Right ventricle myocardium superior (tissue), 1 donor: Measurements from ENCODE around the gene C2orf68. TPM values are rescaled to one million over a fixed set of nuclear protein-coding genes. Genes with fewer than 3 reads are reported as not detected.

ENCODE experiments used
- ATAC-seq: fragments of 200-7000 bp; cut with Tn5 transposase; one replicate; pipeline ENCODE4 v1.9.1; 2020; ENCODE audit warnings: mild to moderate bottlenecking; ENCODE audit not compliant: poor library complexity
- DNase-seq: peaks from one replicate; pipeline ENCODE4 v3.0.0-alpha.2; 2020
- intact Hi-C: fragments of 100-400 bp; cut with DNase I; formaldehyde crosslinking; loops from one replicate; pipeline ENCODE4 v1.11.2; 2022
- total RNA-seq: library from RNA; stranded (reverse); fragmentation: NEBNext Ultra II Directional; extraction: Animal tissue kit (Norgen Biotek cat#: 25700); gene quantifications from one replicate; pipeline ENCODE4 v1.2.1, GENCODE V29; 2021
- donor health status: DM: no; HTN: yes; CAD: no; lungs with severe emphysema.

C2orf68 gene
- total RNA-seq, 1 donor from 2014 or later, result 26.5 TPM

DNA sequence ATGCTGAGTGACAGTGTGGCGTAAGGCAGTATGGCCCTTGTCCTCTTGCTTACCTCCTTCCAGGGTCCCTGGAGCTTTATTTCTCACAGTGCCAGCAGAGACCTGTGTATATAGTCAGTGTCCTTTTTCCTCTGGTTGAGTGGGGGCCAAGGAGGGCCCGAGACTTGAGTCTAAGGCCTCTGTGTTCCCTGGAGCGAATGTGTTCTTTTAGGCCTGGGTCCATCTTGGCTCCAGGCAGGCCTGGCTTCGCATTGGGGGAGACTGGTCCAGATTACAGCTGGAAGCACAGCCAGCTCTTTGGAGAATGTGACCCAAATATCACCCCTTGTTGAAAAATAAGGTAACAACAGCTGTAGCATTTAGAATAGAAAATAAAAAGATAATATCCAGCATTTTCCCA lies 22.7 kb downstream of the C2orf68 start:
- intact Hi-C loops, result no loop called here
- ATAC-seq (peak; percentile 39), DNase-seq (peak; percentile 73)

DNA sequence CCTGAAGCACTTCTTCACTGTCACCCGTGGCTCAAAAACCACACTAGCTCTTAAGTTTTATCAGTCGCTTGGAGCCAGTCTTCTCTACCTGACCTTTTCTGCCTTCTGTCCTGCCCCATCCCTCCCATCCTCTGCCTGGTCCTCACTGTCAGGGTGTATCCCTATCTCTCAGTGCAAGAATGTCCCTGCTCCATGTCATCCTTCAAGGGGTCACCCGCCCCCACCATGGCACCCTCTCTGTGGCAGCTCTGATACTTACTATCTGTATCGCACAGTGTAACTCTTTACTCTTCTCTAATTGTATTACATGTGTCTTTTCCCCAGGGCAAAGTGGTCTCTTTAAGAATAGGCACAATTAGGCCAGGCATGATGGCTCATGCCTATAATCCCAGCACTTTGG lies 23.2 kb downstream of the C2orf68 start:
- intact Hi-C loops, result no loop called here

DNA sequence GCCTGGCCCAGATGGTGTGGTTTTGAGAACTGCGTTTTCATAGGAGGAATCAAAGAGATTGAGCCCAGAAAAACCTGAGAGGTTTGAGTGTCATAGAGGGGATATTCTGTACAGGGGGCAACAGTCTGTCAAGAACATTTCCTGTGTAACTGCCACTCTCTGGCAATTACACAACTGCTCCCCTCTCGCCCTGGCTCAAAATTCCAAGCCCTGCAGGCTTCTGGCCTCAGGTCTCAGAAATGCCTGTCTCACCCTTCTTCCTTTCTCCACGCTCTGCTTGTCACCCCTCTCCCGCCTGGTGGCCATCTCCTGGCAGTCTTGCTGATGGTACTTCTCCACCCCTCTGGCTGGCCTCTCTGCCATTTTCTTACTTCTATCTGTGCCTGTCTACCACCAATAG lies 23.6 kb downstream of the C2orf68 start:
- intact Hi-C loops, result no loop called here
- ATAC-seq (no peak), DNase-seq (no peak)

More for the DNA sequence above, 23.2 kb downstream of the C2orf68 start:
- no peak for ATAC-seq
- DNase-seq, result no peak

DNA sequence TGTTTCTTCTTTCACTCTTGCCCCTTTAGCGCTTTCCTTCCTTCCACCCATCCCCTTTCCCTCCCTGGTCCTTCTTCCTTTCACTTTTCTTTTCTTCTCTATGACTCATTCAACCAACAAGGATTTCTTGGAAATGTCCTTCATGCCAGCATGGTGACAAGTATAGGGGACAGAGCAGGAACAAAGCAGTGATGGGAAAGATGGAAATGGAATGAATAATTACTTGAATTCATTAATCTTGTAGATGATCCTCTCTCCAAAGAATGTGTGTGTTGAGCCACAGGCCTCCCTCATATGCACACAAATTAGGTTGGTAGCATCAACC lies 26.1 kb downstream of the C2orf68 start:
- no peak for ATAC-seq
- intact Hi-C loops, result no loop called here
- DNase-seq, result no peak

DNA sequence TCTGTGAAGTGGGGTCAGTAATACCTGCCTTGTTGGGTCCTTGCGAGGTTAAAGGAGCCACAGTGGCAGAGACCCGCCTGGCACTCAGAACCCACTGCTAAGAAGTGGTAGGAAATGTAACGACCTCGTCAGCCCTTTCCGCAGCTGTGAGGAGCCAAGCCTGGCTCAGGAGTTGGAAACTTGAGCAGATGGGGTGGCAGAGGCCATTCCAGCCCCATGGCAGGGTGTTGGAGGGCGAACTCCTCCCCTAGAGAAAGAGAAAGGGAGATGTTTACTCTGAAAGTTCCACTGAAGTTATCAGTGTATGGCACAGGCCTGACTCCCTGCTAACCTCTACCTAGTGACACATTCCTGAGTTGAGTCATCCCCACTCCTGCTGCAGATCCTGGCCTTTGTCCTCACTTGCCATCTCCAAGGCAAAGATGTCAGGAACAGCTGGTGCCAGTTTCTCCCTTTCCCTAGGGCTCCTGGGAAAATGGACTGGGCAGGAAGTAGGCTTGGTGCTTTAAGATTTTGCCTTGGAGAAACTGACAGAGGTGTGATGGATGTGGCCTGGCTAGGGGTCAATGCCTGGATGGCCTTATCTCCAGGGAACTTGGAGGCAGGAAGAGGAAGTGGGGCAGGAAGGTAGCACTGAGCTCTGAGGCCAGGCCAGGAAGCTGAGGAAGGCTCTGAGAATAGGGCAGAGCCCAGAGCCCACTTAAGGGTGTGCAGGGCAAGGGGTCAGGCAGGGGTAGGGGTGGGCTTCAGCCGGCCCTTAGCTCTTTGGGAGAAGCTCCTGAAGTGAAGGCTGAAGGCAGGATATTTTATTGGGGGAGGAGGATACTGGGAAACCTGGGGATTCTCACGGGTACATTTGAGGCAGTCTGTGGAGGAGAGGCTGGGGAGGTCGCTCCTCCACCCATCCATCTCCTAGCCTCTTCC lies 26.7 kb downstream of the C2orf68 start:
- intact Hi-C loops, result no loop called here
- ATAC-seq (peak; percentile 52), DNase-seq (no peak)

DNA sequence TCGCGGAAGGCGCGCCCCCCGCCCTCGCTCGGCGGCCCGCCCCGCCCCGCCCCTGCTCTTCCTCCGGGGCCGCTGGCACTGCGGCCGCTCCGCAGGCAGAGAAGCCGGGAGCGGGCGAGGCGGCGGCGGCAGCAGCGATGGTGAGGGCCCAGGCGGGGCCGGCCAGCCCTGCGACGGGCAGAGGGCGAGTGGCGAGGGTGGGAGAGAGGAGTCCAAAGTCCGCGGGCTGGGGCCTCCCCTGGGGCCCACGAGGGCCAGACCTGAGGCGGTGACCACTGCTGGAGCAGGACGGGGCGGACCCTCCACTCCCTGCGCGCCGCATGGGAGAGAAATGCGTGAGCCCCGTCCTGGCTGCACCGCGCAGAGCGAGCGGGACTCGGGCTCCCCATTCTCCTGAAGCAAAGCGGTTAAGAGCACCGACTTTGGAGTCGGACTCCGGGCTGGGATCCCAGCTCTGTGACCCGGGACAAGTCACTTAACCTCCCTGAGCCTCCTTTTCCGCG lies 27.5 kb downstream of the C2orf68 start, which contains the start of gene VAMP5:
Gene VAMP5 (plus strand): TSS at position 78 of the 503 bp plus-strand sequence. CDS start 60 bp downstream, at position 138.
- DNase-seq, result peak; percentile 66
- intact Hi-C loops, result no loop called here
- peak; percentile 75 for ATAC-seq

DNA sequence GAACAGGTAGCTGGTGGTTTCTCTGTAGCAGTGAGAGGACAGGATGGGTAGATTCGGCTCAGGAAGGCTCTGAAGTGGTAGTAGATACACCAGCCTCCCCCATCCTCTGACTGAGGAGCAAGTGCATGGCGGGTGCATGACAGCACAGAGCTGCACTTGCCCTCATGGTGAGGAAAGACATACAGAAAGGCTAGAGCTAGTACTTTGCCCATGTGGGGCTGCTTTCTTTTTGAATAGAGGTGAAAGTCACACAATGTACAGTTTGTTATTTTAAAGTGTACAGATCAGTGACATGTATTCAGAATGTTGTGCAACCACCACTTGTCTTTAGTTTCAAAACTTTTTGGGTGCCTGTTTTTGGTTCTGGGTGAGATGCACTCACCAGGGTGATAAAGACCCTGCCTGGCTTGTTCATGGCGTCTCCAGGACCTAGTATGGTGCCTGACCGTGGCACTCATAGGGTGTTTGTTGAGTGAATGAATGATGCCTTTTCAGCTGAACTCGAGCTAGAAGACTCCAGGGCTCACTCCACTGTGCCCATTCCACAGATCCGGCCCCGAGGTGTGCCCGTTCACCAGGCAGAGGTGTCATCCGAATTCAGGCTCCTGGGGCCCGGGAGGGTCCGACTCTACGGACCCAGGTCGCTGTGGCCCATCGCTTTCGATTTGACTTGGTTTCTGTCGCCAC lies 28.1 kb downstream of the C2orf68 start:
- intact Hi-C loops, result no loop called here
- no peak for DNase-seq
- ATAC-seq, result no peak

DNA sequence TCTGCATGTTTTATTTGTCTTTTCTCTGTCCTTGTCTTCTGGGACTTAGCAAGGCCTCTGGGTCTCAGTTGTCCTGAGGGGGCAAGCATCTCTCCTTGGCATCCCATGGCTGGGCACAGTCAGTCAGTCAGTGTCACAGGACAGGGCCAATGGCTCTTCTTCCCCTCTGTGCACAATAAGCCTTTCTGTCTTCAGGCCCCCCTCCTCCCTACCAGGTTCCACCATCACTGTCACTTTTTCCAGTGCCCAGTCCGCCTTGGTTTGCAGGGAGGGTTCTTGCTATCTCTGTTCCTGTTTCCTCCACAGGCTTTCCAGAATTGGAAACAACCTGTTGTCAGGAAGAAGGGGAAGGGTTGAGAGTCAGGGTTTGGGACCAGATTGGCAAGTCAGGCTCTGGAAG lies 29.4 kb downstream of the C2orf68 start:
- ATAC-seq, result no peak
- intact Hi-C loops, result no loop called here
- no peak for DNase-seq

DNA sequence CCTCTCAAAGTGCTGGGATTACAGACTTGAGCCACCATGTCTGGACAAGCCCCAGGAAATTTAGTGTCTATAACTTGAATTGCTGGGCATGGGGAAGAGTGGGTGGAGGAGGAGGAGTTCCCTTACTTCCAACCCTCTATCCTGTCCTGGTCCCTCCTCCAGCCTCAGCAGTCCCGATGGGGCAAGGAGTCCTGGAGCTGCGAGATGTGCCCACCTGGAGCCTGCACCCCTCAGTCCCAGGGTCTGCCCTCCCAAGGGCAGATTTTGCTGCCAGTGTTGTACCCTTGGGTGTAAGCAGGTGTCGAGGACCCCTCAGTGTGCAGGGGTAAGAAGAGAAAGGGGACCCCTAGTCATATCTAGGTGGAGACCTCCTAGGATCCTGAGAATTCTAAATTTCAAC lies 31.7 kb downstream of the C2orf68 start:
- intact Hi-C loops, result no loop called here
- ATAC-seq (no peak), DNase-seq (no peak)

DNA sequence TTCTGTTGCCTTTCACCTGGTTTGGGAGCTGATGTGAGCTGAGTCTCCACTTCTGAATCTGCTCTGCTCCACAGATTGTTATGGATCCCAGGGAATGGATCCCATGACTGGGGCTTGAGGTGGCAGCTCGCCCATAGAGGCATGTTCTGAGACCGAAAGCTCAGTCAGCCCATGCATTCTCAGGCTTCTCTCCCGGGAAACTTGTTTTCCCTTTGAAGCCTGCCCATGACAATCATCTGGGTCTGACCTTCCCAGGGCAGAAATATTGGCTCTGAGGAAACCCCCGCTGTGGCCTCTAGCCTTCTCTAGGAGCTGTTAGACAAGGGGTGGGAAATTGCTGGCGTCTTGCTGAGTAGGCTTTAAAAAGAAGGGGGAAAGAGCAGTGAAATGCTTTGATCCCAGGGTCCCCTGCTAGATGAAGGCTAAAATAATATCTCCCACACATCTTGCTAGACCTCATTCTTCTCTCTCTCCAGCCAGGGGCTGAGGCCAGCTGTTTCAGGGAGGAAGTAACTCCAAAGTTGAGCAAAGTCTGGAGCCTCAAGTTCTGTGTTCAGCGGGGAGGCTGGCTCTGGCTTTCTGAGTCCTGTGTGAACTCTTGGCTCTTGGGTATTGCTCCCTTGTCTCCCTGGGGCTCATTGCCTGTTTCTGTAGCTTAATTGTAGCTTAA lies 32.5 kb downstream of the C2orf68 start:
- DNase-seq (peak; percentile 68), ATAC-seq (peak; percentile 36)
- intact Hi-C loops, result no loop called here

DNA sequence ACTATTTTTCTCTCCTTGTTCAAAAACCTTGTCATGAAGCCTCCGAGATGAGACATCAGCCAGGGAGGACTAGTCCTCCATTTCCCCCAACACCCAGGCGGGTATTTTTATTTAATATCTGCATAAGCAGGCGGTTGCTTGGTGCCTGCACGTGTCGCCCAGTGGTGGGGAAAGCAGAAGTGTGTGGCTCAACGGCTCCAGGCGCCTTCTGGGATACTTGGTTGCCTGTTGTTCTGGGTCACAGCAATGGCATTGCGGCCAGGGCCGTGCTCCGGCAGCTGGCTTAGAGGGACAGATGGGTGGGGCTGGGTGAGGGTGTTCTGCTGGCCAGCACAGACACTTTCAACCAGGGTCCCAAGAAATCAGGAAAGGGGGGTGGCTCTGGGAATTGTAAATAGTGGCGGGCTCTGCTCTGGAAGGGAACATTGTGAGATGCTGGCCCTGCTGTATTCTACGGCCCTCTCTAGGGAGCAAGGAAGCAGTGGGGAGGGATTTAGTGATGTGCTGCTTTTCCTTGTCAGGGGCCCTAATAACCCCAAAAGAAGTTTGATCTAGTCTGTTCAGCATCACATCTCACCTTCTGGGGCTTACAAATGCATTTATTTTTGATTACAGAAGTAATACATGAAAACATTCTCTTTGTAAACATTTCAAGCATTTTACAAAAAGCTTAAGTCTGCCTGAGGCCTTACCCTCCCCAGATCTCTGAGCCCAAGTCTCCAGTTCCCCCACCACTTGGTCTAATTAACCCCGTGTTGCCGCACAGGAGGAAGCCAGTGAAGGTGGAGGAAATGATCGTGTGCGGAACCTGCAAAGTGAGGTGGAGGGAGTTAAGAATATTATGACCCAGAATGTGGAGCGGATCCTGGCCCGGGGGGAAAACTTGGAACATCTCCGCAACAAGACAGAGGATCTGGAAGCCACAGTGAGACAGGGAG lies 33.4 kb downstream of the C2orf68 start:
- DNase-seq, result peak; percentile 83
- intact Hi-C loops, result no loop called here

DNA sequence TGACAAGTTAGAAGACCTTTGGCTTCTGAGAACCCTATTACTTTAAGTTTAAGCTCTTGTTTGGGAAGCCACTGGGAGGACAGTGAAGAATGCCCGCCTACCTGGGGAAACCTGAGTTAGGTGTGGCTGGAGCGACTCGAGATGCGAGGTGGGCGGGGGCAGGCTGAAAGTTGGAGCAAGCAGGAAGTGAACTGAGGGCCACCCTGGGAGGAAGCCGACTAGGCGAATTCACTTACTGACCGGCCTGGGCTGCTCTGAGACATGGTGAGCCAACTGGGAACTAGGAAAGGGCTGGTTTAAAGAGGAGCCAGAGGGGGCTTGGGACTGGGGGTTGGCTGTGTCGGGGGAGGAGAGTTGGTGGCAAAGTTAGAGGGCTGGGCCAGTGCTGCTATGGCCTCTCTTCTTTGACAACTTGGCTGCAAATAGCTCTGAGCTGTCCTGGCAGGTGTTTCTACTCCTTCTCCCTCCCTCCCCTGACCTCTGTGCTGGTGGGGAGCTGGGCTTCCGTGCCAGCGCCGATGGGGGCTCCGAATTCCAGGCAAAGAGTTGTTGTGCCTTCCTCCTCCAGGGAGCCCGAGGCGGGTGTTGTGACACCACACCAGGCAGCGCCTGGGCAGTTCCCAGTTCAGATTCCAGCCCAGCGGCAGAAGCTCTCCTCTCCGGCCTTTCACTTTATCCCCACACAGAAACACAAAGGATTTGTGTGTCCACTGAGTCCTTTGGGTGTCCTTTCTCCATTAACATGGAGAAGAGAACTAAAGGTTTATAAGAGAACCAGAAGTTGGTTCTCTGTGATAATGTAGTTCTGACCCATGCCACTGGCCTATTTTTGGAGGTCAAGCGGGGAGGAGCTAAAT lies 34.3 kb downstream of the C2orf68 start, which contains the start of gene VAMP8:
Gene VAMP8 (plus strand): TSS at position 201 of the 857 bp plus-strand sequence. CDS start 61 bp downstream, at position 262.
- DNase-seq (peak; percentile 70), ATAC-seq (peak; percentile 52)
- intact Hi-C loops, result no loop called here

More for the DNA sequence above, 33.4 kb downstream of the C2orf68 start:
- peak; percentile 73 for ATAC-seq

DNA sequence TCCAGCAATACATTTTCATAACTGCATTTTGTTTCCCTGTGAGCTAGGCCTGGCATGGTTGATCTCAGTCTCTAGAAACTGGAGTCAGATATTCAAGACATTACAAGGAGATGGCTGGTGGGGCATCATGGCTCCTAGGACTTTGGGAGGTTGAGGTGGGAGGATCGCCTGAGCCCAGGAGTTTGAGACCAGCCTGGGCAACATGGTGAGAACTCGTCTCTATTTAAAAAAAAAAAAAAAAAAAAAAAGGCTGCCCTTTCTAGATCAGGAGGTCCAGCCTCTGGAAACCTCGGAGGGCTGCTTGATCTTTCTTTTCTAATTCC lies 34.8 kb downstream of the C2orf68 start:
- no peak for ATAC-seq
- intact Hi-C loops, result no loop called here
- DNase-seq, result no peak

DNA sequence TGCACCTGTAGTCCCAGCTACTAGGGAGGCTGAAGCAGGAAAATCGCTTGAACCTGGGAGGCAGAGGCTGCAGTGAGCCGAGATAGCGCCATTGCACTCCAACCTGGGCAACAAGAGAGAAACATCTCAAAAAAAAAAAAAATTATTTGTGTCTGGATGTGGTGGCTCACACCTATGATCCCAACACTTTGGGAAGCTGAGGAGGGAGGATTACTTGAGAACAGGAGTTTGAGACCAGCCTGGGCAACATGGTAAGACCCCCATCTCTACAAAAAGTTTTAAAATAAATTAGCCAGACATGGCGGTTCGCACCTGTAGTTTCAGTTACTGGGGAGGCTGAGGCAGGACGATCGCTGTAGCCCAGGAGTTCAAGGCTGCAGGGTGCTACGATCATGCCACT lies 36.1 kb downstream of the C2orf68 start:
- no peak for DNase-seq
- intact Hi-C loops, result no loop called here

DNA sequence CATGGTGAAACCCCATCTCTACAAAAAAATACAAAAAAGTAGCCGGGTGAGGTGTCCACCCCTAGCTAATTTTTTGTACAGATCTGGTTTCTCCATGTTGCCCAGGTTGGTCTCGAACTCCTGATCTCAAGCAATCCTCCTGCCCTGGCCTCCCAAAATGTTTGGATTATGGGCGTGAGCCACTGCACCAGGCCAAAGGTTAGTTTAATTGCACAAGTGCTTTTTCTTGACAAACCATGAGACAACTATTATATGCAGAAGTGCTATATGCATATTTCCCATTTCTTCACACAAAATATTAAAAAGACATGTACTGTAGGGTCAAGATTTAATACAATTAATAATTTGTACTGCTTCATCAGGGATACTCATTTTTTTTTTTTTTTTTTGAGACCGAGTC lies 45.6 kb downstream of the C2orf68 start:
- intact Hi-C loops, result no loop called here
- DNase-seq, result no peak
- ATAC-seq, result no peak

More for the DNA sequence above, 36.1 kb downstream of the C2orf68 start:
- ATAC-seq, result no peak

DNA sequence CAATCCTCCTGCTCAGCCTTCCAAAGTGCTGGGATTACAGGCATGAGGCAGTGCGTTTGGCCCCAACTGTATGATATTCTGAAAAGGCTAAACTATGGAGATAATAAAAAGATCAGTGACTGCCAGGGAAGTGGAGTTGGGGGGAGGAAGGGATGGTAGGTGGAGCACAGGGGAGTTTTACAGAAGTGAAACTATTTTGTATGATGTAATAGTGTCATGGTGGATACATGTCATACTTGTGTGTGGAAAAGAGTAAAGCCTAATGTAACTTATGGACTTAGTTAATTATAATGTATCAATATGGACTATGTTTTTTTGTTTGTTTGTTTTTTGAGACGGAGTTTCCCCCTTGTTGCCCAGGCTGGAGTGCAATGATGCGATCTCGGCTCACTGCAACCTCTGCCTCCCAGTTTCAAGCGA lies 47.7 kb downstream of the C2orf68 start:
- ATAC-seq, result no peak

More for the DNA sequence above, 47.7 kb downstream of the C2orf68 start:
- intact Hi-C loops, result no loop called here
- no peak for DNase-seq
